ENCODE results near the gene SHLD1. TPM values are rescaled to one million over a fixed set of nuclear protein-coding genes. Genes with fewer than 3 reads are reported as not detected.
"Not testable (repeated sequence)": the region's sequence is repeated elsewhere in the genome, so short reads cannot be mapped to it uniquely, and the experiment has no call there.

The SHLD1 gene
- total RNA-seq, 4 donors from 2014 or later, result 4.0 to 11.7 (median 4.7) TPM

- TF ChIP-seq CTCF (IDR thresholded peaks at IDR 0.05), result no peak
- TF ChIP-seq POLR2A (IDR thresholded peaks at IDR 0.05), result no peak
- H3K4me3 ChIP-seq (replicated peaks in 1 of 3), result no peak overlapping the region
- 67 to 72% methylated on average over 2 of the region's 2 CpGs for WGBS, 2 donors
- intact Hi-C loops (cut with DNase I), result no loop called here
- no peak for DNase-seq
- H3K27ac ChIP-seq, result no peak overlapping the region
- H3K4me1 ChIP-seq, result peaks cover 0 to 16% of the 10 kb centered on the region in 2 donors
- H3K27me3 ChIP-seq, result no peaks in the 10 kb centered on the region
- no peaks in the 10 kb centered on the region for H3K36me3 ChIP-seq
- H3K9me3 ChIP-seq, result no peaks in the 10 kb centered on the region
Measured at GRCh38 chr20:5742041-5742440, 8.2 kb upstream of the SHLD1 start.

GRCh38 chr20:5745416-5746030, 4.7 kb upstream of the SHLD1 start:
- TF ChIP-seq POLR2A (IDR thresholded peaks at IDR 0.05), result no peak
- no peak for TF ChIP-seq CTCF (IDR thresholded peaks at IDR 0.05)
- DNase-seq, result no peak
- intact Hi-C loops (cut with DNase I), result no loop called here
- Histone ChIP-seq H3K27ac (no peak overlapping the region), H3K4me3 (replicated peaks in 1 of 3) (no peak overlapping the region), H3K36me3 (no peaks in the 10 kb centered on the region), H3K27me3 (no peaks in the 10 kb centered on the region), H3K9me3 (no peaks in the 10 kb centered on the region), H3K4me1 (peaks cover 0 to 8% of the 10 kb centered on the region in 2 donors)
- WGBS, 2 donors, result 77 to 84% methylated on average over 8 of the region's 8 CpGs

GRCh38 chr20:5746064-5746463, 4.1 kb upstream of the SHLD1 start:
- intact Hi-C loops (cut with DNase I), result no loop called here
- no peak for DNase-seq
- Histone ChIP-seq H3K9me3 (no peaks in the 10 kb centered on the region), H3K4me1 (peaks cover 0 to 7% of the 10 kb centered on the region in 2 donors), H3K36me3 (no peaks in the 10 kb centered on the region), H3K27me3 (no peaks in the 10 kb centered on the region), H3K4me3 (replicated peaks in 1 of 3) (no peak overlapping the region), H3K27ac (no peak overlapping the region)
- 81 to 82% methylated on average over 1 of the region's 1 CpG for WGBS, 2 donors
- TF ChIP-seq POLR2A (IDR thresholded peaks at IDR 0.05), result no peak
- TF ChIP-seq CTCF (IDR thresholded peaks at IDR 0.05), result no peak

- no peak for DNase-seq
- TF ChIP-seq CTCF (IDR thresholded peaks at IDR 0.05), result no peak
- no peak for TF ChIP-seq POLR2A (IDR thresholded peaks at IDR 0.05)
- intact Hi-C loops (cut with DNase I), result no loop called here
- Histone ChIP-seq H3K4me3 (replicated peaks in 1 of 3) (no peak overlapping the region), H3K4me1 (peaks cover 0 to 6% of the 10 kb centered on the region in 2 donors), H3K9me3 (no peaks in the 10 kb centered on the region), H3K27me3 (no peaks in the 10 kb centered on the region), H3K36me3 (no peaks in the 10 kb centered on the region), H3K27ac (no peak overlapping the region)
- 80 to 94% methylated on average over 6 of the region's 6 CpGs for WGBS, 2 donors
Measured at GRCh38 chr20:5748246-5748645, 2.0 kb upstream of the SHLD1 start.

GRCh38 chr20:5749512-5749951, 669 bp upstream of the SHLD1 start:
- H3K9me3 ChIP-seq; DNase-seq; H3K4me1 ChIP-seq; H3K27me3 ChIP-seq; intact Hi-C loops (cut with DNase I); H3K36me3 ChIP-seq; H3K27ac ChIP-seq; H3K4me3 ChIP-seq (replicated peaks in 1 of 3): not testable (repeated sequence)
- 96% methylated on average over 12 of the region's 12 CpGs for WGBS, 2 donors
